GM12875 (cell line): ENCODE results near the gene IL1RAPL2.

ENCODE experiments used
- H3K4me3 ChIP-seq: one replicate; pipeline ENCODE4 v1.5.1; 2011; ENCODE audit warnings: low read depth, low read length, control low read depth
- CTCF ChIP-seq: IDR thresholded peaks from 2 replicates; pipeline ENCODE4 v1.5.1; 2011; ENCODE audit warnings: low read depth, mild to moderate bottlenecking, control low read depth, inconsistent platforms, low read length, moderate library complexity, borderline replicate concordance; ENCODE audit not compliant: insufficient read depth

The IL1RAPL2 gene

GRCh38 chrX:104961926-104962325, 395.9 kb downstream of the IL1RAPL2 start:
- no peak overlapping the region for H3K4me3 ChIP-seq
- TF ChIP-seq CTCF: no peak

- no peak for TF ChIP-seq CTCF
- H3K4me3 ChIP-seq: no peak overlapping the region
These were observed 402.2 kb downstream of the IL1RAPL2 start for GRCh38 chrX:104968241-104968640.

- no peak for TF ChIP-seq CTCF
- H3K4me3 ChIP-seq: no peak overlapping the region
These were observed 406.7 kb downstream of the IL1RAPL2 start for GRCh38 chrX:104972737-104973136.

GRCh38 chrX:104987063-104987462, 421.1 kb downstream of the IL1RAPL2 start:
- H3K4me3 ChIP-seq: no peak overlapping the region
- TF ChIP-seq CTCF: no peak

GRCh38 chrX:104988038-104988437, 422.0 kb downstream of the IL1RAPL2 start:
- no peak overlapping the region for H3K4me3 ChIP-seq
- TF ChIP-seq CTCF: no peak

GRCh38 chrX:104995546-104995945, 429.5 kb downstream of the IL1RAPL2 start:
- TF ChIP-seq CTCF: no peak
- no peak overlapping the region for H3K4me3 ChIP-seq

- no peak for TF ChIP-seq CTCF
- no peak overlapping the region for H3K4me3 ChIP-seq
These were observed 440.1 kb downstream of the IL1RAPL2 start for GRCh38 chrX:105006103-105006502.
